Right lung (tissue), 5 donors: ENCODE data around the gene KCNJ10. TPM values are rescaled to one million over a fixed set of nuclear protein-coding genes. Genes with fewer than 3 reads are reported as not detected.
A peak's percentile ranks its signal among the peaks of the same experiment; 100 is the strongest.

Experiments used
- DNase-seq, 2 donors: peaks; one replicate each; pipeline ENCODE4 v3.0.0-alpha.2; 2013
- polyA plus RNA-seq, 5 donors: library from polyadenylated mRNA; unstranded; fragments of 120-200 nt; gene quantifications; one replicate each; pipeline versions ENCODE4 v1.2.1 to v1.2.3, GENCODE V29; 2013; ENCODE audit warnings: inconsistent platforms in 1 of 5, low replicate concordance in 1 of 5; ENCODE audit not compliant: insufficient read length in 5 of 5, insufficient read depth in 1 of 5

Gene KCNJ10
- polyA plus RNA-seq, 5 donors, result 0.13 to 0.61 (median 0.37) TPM

DNA sequence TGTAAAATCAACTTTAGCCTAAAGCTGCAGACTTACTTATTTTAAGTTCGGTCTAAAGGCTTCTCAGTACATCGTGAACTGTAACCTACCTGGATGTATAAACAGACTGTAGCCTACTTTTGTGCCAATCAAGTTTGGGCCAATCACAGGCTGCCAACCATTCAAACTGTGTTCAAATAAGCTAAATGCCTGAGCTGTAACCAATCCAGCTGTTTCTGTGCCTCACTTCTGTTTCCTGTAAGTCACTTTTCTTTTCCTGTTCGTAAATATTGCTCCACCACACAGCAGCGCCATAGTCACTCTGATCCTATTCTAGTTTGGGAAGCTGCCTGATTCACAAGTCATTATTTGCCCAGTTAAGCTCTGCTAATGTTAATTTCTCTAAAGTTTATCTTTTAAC, 78.4 kb downstream of the KCNJ10 start:
- DNase-seq, result no peak

DNA sequence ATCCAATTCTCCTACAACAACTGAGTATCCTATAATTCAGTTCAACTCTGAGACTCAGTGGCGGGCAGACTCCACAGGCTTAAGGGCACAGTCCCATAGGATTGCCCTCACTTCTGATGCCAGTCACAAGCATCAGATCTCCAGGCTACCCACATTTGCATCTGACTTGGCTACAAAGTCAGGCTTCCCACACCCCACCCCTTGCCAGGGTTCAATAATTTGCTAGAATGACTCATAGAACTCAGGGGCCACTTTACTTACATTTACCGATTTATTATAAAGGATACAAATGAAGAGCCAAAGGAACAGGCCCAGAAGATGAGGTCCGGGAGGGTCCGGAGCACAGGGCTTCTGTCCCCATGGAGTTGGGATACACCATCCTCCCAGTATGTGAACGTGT, 80.0 kb downstream of the KCNJ10 start:
- no peak for DNase-seq

DNA sequence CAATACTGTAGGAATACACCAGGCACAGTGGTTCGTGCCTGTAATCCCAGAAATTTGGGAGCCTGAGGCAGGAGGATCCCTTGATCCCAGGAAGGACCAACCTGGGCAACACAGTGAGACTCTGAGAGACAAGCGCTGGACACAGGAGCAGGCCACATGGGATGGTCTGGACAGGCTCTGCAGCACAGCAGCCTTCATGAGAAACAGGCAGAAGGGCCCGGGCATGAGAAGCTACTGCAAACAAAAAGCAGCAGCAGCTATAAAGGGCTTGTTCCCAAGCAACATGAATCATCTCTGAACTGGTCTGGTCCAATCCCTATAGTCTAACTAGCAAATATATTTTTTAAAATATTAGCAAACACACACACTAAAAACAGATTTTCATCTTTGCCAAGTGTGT, 80.4 kb downstream of the KCNJ10 start:
- DNase-seq, result no peak

DNA sequence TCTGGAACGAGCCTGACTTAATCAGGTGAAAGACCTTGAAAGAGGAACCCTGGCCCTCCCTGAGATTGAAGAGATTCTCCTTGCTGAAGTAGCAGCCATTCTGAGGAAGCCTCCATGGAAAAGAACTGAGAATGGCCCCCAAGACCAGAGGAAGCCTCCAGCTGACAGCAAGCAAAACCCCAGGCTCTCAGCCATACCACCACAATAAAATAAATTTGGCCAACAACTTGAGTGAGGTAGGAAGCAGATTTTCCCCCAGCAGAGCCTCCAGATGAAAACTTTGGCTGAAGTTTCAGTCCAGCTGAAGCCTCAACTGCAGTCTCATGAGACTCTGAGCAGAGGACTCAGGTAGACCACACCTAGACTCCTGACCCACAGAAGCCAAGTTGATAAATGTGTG, 82.0 kb downstream of the KCNJ10 start:
- no peak for DNase-seq

DNA sequence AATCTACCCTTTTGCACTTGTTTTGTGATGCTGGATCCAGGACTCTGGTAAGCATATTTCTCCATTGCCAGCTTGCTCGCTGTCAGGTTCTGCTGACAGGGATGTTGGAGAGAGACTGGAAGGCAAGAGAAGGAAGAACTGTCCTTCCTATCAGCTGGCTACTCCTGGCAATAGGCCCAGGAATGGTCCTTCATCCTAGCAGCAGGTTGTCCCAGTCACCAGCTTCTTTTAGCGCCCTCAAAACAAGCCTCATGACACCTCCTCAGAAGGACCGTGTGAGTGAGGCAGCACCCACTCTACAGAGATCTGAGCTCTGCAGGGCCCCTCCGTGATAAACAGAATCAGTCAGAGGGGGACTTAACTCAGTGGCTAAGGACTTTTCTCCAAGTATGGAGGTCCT, 82.8 kb downstream of the KCNJ10 start:
- no peak for DNase-seq

DNA sequence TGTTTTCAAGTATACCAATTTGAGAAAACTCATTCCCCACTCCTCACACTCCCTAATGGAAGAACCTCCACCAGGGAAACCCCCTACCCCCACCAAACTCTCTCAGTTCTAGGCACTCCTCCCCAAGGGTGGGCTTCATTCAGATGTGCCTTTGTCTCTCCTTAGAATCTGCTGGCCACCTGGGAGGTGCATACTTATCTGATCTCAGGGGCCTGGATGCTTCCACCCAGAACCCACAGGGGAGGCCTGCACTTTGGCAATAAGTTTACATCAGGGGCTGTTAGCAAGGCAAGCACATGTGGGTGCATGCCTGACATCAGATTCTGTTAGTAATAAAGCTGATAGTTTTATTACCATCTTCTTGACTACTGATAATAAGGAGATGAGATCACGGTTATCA, 83.4 kb downstream of the KCNJ10 start:
- no peak for DNase-seq

DNA sequence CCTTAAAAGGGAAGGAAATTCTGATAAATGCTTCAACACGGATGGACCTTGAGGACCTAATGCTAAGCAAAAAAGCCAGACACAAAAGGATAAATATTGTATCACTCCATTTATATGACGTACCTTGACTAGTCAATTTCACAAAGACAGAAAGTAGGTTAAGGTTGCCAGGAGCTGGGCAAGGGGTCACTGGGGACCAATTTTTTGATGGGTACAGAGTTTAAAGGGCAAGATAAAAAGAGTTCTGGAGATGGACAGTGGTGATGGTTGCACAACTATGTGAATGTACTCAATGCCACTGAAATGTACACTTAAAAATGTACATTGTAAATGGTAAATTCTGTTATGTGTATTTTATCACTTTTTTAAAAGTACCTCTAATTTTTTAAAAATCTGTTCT, 83.9 kb downstream of the KCNJ10 start:
- DNase-seq, result no peak

DNA sequence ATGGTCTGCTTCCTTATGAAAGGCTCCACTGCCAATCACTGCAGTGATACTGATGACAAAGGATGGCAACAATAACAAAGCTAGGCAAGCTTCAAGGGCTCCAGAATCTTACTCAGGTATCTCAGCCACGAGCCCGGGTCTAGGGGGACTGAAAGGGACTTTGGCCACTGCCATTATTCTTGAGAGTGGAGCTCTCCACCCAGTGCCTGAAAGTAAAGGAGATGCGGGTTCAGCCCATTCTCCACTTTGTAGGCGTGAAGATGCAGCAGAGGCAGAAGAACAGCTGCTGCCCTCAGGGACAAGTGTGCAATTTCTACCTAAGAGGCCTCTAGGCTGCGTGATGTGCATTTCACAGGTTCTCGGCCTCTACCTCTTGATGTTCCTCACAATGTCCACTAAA, 84.5 kb downstream of the KCNJ10 start:
- DNase-seq, result no peak

DNA sequence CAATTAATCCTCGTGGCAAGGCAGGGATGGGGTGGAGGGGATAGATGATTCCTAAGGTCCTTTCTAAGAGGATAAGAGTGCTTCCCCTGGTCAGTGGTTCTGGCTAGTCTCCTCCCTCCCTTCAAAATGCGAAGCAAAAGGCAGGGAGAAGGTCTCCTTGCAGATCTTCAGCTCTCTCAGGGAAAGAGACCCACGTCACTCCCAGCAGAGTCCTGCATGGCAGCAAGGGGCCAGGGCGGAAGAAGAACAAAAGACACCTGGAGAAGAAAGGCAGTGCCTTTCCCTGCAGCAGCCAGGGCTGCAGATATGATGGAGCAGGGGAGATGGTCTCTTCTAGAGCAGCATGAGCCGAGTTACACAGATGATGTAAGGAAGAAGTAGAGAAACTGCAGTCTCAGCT, 86.3 kb downstream of the KCNJ10 start:
- DNase-seq, result no peak

DNA sequence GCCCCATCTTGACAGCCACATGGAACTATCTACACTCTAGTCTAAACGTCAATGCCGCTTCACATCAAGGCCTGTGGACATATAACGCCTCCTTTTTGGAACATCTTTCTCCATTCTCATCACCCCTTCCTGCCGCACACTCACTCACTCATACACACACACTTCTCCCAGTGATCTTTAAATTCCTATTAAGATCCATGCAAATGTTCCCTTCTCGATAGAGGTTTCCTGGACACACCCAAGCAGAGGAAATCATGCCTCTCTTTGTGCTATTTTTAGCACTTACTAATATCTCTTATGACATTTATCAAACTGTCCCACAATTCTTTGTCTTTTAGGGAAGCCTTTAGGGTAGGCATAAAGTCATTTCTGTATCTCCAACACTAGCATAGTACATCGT, 87.7 kb downstream of the KCNJ10 start:
- no peak for DNase-seq

DNA sequence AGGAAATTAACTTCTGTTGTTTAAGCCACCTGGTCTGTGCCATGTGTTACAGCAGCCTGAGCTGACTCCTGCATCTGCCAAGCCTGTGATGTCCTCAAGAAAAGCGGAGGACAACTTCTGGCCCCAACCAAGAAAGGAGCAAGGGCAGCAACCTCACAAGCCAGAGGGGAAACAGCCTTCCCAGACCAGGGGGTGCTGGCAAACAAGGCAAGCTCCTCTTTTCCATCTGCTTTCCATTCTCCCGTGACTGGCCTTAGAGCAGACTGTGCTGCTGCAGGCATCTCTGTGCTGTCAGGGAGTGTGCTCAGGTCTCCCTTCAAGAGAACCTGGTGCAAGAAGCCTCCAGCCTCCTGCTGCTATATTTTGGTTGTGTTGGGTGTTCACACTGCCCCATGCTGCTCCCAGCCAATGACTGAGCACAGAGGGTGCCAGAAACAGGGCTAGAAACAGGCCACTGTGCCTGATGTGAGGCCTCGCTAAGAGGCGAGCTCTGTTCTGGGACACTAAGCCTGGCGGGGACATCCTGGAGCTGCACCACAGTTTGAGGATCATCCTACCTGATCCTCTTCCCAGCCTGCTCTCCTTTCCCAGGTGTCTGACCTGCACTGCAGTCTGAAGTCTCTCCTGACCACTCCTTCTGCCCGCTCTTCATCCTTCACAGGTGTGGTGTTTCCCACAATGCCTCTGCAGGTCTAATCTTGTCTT, 88.5 kb downstream of the KCNJ10 start:
- DNase-seq, result no peak

DNA sequence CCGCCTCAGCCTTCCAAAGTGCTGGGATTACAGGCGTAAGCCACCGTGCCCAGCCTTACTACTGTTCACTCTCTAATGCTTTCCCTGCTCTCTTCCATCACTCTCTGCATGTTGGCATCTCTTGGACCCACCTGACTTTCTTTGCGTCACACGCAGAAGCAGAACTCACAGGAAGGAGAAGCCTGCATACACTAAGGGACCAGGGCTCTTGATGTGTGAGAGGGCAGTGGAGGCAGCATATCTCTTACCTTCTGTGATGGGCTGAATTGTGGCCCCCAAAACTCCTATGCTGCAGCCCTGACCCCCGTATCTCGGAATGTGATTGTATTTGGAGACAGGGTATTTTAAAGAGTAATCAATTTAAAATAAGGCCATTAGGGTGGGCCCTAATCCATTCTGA, 89.2 kb downstream of the KCNJ10 start:
- no peak for DNase-seq

DNA sequence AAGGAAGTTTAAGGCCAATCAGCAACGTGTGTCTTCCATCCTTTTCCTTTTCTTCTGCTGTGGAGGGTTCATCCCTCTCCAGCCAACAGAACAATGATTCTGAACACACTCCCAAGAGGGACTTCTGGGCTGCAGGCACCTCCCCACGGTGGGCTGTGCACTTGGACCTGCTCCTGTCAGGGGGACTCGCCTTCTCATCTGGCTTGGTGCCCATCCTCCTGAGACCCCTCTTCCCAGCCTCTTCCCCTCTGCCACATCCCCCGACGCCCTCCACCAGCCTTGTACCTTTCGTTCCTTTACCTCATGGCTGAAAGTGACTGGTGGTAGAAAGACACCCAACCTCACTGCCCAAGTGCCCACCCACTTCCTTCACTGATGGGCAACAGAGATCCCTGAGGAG, 89.9 kb downstream of the KCNJ10 start:
- no peak for DNase-seq

DNA sequence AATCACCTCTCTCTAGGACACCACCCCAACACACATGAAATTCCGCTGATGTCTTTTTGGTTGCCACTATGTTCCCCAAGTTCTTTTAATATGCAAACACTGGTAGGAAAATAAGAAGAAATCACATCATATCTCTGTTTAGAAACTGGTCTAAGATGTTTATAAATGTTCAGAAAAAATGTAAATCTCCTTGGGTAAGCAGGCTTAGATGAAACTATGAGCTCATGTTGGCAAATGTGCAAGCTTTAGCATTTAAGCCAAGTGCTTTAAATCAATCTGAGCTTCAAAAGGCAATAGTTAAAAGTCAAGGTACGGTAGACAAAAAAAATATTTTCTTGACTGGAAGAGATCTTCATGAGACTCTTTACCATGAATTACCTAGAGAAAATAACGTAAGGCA, 90.7 kb downstream of the KCNJ10 start:
- peak in 1 of 2 donors; percentile 17 for DNase-seq

DNA sequence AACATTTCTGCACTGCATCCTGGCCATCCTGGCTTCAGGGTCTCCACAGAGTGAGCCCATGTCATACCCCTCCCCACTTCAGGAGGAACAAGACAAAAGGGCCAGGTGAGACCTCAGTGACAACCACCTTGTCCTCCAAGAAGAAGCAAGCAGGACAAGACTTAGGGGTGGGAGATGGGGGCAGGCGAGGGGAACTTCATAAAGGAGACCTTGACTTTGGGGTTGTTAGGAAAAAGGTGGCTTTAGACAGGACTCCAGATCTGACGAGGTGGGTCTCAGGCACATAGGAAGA, 91.9 kb downstream of the KCNJ10 start:
- DNase-seq, result no peak

DNA sequence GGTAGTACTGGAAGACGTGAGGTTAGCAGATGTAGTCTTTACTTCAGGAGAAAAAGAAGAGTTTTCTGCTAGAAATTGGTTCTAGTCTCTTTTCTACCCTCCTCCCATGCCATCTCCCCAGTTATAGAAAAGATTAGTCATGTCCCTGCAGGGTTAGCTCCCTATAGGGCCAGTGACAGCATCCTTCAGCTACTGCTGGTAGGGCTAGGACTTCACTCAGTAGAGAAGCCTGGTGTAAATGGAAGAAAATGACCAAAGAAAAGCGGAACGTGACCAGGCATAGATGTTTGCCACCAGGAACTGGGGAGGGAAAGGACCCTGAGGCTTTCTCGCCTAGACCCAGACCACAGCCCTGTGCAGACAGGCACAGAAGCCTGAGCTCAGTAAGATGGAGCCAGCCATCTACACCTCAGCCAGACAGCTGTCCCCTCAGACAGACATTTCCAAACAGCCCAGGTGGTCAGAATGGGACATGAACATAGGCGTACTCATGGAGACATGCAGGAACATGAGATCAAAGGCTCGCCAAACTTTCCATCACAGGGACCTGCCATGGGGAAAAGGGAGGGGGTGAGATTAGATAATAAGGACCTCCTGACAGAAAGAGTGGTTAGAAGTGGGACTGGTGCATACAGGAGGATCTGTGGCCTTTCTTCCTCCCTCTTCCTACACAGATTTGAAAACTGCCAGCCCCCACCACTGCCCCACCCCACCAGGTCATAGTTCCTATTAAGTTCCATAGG, 92.4 kb downstream of the KCNJ10 start:
- no peak for DNase-seq

DNA sequence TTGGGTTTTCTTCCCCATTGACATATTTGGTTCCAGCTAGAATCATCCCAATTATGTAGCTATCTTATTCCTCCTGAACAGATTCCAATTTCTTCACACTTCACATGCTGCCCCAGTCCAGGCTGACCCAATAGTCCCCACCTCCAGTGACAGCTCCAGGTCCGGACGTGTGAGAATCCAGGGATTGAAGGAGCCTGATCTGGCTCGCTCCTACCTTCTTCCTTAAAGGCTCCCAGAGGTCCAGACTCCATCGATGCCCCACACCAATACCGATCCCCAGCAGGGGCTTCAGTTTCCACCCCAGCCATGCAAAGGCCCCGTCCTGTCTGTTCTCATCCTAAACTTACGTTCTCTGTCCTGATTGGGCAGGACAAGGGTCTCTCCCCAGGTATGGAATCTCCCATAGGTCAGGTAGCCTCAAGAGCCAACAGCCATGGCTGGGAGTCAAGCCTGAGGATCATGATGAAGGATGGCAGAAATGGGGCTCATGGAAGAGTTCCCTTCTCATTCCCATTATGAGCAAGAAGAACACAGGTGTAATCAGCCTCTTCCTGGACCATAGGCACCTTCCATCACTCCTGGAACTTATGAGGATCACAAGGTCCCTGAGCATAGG, 95.5 kb downstream of the KCNJ10 start:
- DNase-seq, result no peak

DNA sequence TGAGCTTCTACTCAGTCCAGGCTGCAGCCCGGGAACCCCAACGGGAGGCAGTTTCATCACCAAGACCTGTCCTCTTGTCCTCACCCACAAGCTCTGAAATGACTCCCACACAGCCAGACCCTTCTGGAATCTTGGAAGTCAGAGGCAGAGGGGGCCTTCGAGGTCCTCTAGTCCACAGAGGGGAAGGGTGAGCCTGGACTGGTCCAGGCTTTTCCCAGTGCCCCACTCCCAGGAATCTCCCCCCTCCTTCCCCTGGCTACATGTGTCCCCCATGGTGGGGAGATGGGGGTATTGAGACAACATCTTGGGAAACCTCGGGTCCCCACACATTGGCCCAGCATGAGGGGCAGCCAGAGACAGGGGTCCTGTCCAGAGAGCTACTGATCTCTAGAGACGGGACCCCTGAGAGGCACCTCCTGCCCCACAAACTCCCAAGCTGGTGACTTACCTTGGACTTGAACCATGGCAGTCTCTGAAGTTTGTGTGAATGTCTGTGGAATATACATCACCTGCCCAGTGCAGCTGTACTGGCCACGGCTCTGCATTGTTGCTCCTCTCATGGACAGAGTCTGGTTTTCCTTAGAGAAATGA, 96.5 kb downstream of the KCNJ10 start:
- no peak for DNase-seq

DNA sequence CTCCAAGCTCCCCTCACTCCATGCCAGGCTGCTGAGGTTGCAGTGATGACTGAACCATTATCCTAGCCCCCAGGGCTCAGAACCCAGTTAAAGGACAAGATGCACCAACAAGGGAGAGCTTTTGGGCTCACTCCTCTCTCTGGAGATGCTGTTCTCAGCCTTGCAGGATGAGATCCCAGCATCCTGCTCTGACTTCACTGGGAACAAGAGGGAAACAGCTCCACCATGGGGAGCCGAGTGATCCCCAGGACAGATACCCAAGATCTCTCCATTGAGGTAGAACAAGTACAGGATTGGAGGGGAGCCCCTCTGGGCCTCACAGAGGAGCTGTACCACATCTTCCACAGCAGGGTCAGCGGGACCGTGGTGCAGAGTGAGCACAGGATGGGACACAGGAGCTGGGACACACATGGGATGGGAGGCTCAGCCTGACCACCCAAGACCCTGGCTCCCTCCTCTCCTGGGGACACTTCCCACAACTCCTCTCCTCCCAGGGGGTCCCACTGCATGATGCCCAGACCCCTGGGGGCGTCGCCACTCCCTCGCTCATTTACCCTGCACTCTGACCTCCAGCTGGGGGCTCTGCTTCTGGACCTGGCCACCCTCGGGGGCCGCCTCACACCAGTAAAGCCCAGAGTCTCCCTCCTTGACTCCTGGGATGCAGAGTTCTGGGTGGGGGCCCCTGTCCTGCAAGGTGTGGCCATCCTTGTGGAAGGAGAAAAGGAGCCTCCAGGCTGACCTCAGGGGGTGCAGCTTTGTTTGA, 97.3 kb downstream of the KCNJ10 start:
- DNase-seq, result no peak

DNA sequence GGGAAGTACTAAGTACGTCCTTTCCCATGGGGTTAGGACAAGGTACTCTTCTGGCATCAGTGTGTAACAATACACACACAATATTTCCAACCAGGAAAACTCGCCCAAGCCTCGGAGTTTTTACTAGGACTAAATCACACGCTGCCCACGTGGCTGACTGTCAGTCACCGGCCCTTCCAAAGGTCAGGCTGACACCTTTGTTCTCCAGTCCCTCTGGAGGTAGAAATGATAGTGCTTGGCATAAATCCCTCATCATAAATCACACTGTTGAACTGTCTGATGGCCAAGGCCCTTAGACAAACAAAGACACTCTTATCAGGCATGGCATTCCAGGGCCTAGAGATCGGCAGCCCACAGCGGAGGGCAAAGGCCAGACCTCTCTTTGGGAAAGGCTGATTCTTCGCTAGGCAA, 99.0 kb downstream of the KCNJ10 start:
- no peak for DNase-seq

DNA sequence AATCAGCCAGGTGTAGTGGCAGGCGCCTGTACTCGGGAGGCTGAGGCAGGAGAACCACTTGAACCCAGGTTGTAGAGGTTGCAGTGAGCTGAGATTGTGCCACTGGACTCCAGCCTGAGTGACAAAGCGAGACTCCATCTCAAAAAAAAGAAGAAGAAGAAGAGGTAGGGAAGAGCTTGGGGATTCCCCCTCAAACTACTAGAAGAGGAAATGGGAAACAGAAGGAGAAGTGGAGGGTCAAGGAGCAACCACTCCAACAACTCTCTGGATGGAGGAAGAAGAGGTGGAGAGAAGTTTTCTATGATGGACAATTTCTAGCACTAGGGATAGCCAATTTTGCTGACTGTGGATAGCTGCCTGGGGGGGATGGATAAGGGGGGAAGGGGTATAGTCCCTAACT, 101.1 kb downstream of the KCNJ10 start:
- DNase-seq, result no peak

DNA sequence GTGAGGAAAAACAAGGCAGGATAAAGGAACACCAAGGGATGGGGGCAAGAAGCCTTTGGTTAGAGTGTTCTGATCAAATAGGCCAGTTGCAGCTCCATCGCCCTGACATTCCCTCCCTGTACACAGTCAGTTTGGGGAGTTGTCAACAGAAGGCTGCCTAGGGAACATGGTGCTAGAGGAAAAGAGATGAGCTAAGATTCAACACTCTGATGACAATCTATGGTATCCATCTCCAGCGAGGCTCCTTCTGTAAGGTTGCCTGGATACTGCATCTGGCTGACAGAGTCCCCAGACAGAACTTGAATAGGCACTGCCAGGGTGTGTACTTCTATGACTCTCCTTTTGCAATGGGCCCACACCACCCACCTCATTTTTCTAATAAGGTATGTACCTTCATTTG, 104.7 kb downstream of the KCNJ10 start:
- DNase-seq, result no peak
